ENCODE measurements around the gene DDR2. TPM values are rescaled to one million over a fixed set of nuclear protein-coding genes. Genes with fewer than 3 reads are reported as not detected.
"Not testable (repeated sequence)": the region's sequence is repeated elsewhere in the genome, so short reads cannot be mapped to it uniquely, and the experiment has no call there.

DDR2 gene
- total RNA-seq: 6.5 and 11.1 TPM in 2 replicates

GRCh38 chr1:162632217-162632666 is at the start of gene DDR2:
DDR2 (plus strand) TSS chr1:162632464; CDS start chr1:162719064, 86,600 bp downstream.
- peak; percentile 40 for DNase-seq

GRCh38 chr1:162582901-162583300 is 49.4 kb upstream of the DDR2 start:
- DNase-seq: not testable (repeated sequence)

- not testable (repeated sequence) for DNase-seq
Measured at GRCh38 chr1:162585101-162585500, 47.2 kb upstream of the DDR2 start.

GRCh38 chr1:162587347-162587746 is 44.9 kb upstream of the DDR2 start:
- no peak for DNase-seq

- no peak for DNase-seq
Measured at GRCh38 chr1:162587761-162588260, 44.5 kb upstream of the DDR2 start.

GRCh38 chr1:162590101-162590500 is 42.2 kb upstream of the DDR2 start:
- no peak for DNase-seq

- no peak for DNase-seq
Measured at GRCh38 chr1:162590686-162591085, 41.6 kb upstream of the DDR2 start.

GRCh38 chr1:162596514-162597170 is 35.6 kb upstream of the DDR2 start:
- no peak for DNase-seq

- no peak for DNase-seq
Measured at GRCh38 chr1:162599451-162599850, 32.8 kb upstream of the DDR2 start.

GRCh38 chr1:162603117-162603516 is 29.1 kb upstream of the DDR2 start:
- DNase-seq: not testable (repeated sequence)

- peak; percentile 92 for DNase-seq
Measured at GRCh38 chr1:162605225-162605927, 26.9 kb upstream of the DDR2 start.

GRCh38 chr1:162609306-162609705 is 23.0 kb upstream of the DDR2 start:
- DNase-seq: no peak

- peak; percentile 34 for DNase-seq
Measured at GRCh38 chr1:162612606-162613400, 19.5 kb upstream of the DDR2 start.

GRCh38 chr1:162616848-162617247 is 15.4 kb upstream of the DDR2 start:
- DNase-seq: no peak

- no peak for DNase-seq
Measured at GRCh38 chr1:162617513-162617912, 14.8 kb upstream of the DDR2 start.

GRCh38 chr1:162619076-162619475 is 13.2 kb upstream of the DDR2 start:
- DNase-seq: no peak

GRCh38 chr1:162621256-162621655 is 11.0 kb upstream of the DDR2 start:
- no peak for DNase-seq

- no peak for DNase-seq
Measured at GRCh38 chr1:162625679-162626078, 6.6 kb upstream of the DDR2 start.

GRCh38 chr1:162626094-162626493 is 6.2 kb upstream of the DDR2 start:
- DNase-seq: no peak

GRCh38 chr1:162626761-162627160 is 5.5 kb upstream of the DDR2 start:
- DNase-seq: no peak

- peak; percentile 62 for DNase-seq
Measured at GRCh38 chr1:162627662-162628296, 4.5 kb upstream of the DDR2 start.

GRCh38 chr1:162629077-162629627 is 3.1 kb upstream of the DDR2 start:
- DNase-seq: no peak

Measured in dermis blood vessel endothelial cell (primary cell).